HCEC 1CT (cell line): ENCODE measurements around the gene SNRPA.

Experiments
- DNase-seq: peaks from one replicate; pipeline ENCODE4 v3.0.0-alpha.2; 2017

Gene SNRPA

DNA sequence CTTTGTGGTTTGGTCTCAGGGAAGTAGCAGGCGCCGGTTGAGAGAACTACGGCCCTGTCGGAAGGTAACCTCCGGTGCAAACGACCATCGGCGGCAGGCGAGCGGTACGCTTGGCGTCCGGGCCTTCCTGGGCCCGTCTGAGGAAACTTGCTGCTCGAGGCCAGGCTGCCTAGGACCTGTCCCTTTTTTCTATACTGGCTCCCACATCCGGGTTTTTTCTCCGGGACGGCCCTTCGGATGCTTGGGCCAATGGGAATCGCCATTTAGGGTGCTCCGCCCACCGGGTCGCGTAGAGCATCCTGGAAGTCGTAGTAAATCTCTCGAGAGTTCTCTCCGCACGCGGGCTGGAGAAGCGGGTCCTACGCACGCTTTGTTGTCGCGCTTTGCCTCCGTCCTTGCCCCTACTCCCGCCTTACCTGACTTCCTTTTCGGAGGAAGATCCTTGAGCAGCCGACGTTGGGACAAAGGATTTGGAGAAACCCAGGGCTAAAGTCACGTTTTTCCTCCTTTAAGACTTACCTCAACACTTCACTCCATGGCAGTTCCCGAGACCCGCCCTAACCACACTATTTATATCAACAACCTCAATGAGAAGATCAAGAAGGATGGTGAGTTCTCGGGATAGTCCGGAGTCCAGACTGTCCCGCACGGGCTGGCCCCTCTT is at the start of gene SNRPA:
Gene SNRPA, plus strand, starts transcription at position 330 of the 664 bp plus-strand sequence. Its CDS starts 206 bp downstream, at position 536.
- DNase-seq: peak; percentile 95

DNA sequence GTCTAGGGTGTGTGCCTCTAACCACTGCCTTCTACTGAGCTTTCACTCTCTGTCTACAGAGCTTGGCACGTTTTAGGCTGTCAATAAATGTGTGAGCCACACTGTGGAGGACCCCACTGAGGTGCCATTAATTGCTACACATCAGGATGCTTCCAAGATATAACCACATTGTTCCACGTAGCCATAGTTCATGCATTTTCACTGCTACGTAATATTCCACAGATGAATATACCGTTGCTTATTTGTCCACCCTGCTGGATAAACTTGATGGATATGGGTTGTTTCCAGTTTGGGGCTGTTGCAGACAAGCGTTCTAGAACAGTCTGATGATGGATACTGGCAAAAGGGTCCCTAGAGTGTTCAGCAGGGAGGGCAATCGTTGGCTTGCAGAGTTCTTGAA is 49.2 kb upstream of the SNRPA start:
- no peak for DNase-seq

- DNase-seq: no peak
Observed at GRCh38 chr19:40702337-40703012, 48.5 kb upstream of the SNRPA start.

GRCh38 chr19:40703029-40703755 is 47.8 kb upstream of the SNRPA start:
- no peak for DNase-seq

DNA sequence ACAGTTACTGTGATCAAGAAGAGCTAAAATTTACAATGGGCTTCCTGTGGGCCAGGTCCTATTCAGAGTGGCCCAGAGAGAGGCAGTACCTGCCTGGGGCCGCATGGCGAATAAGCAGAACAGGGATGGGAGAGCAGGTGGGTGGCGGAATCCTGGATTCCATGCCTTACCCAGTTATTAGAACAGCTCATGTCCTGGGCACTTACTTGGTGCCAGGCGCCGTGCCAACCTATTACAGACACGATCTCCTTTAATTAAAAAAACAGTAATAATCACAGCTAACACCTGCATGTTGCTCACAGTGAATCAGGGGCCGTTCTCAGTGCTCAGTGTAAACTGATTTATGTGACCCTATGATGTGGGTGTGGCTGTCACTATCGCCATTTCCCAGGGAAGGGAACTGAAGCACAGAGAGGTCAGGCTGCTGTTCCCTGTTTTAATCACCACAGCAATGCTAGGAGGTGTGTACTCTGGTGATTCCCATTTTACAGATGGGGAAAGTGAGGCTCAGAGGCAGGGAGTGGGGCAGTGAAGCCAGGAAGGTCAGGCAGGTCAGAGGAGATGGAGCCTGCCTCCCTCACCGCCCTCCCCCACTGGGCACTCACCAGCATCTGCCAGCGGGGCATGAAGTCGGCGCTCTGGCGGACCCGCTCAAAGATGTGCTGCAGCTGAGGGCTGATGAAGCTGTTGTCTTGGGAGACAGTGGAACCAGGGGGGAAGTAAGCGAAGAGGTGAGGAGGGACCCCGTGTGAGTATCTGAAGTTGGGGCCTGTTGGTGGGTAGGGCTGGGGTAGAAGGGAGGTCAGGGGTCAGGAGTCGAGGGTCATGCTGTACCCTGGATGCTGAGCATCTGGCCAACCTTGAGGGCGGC is 46.3 kb upstream of the SNRPA start:
- DNase-seq: no peak

DNA sequence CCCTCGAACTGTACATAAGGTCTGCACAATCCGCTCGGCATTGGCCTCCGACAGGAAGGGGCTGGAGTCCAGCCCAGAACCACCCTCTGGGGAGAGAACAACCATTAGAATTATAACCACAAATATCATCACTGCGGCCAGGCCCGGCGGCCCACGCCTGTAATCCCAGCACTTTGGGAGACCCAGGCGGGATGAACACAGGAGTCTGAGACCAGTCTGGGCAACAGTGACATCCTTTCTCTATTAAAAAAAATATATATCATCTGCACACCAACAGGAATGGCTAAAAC is 45.7 kb upstream of the SNRPA start:
- DNase-seq: no peak

- DNase-seq: no peak
Observed at GRCh38 chr19:40705950-40706619, 44.9 kb upstream of the SNRPA start.

- DNase-seq: no peak
Observed at GRCh38 chr19:40707615-40708014, 43.4 kb upstream of the SNRPA start.

DNA sequence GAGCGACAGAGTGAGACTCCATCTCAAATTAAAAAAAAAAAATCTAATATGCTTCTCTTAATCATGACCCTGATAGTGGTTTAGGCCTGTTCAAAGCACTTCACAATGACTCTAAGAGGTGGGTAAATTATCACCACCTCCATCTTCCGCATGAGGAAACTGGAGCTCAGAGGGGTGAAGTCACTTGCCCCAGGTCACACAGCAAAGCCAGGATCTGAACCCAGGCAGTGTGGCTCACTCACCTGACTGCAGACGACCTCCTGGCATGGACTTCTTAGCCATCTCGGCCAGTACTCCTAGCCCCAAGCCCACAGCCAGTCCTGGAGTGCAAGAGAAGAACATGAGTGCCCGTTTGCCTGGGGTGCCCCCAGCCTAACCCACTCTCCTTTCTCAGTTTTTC is 41.2 kb upstream of the SNRPA start:
- no peak for DNase-seq

- DNase-seq: no peak
Observed at GRCh38 chr19:40713939-40714338, 37.1 kb upstream of the SNRPA start.

- DNase-seq: peak; percentile 88
Observed at GRCh38 chr19:40714441-40715299, 36.3 kb upstream of the SNRPA start.

DNA sequence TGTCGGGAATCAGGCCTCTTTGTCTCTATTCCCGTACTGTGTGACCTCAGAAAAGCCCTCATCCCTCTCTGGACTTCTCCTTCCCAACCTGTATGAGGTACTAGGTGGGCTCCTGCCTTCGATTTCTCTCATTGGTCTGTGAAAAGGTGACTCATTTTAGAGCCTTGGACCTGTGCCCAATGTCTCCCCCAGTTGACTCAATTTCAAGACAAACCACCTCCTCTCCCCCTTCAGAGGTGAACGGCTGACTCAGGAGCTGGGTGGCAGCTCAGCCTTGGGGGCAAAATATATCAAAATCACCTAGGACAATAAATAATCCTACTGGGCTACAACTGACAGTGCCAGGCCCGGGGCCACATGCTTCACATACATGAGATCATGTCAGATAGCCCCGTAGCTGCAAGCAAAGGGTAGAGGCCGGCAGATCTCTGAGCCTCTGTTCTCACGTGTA is 34.9 kb upstream of the SNRPA start:
- peak; percentile 78 for DNase-seq

- DNase-seq: peak; percentile 95
Observed at GRCh38 chr19:40716482-40717324, 34.3 kb upstream of the SNRPA start, which contains the start of the genes COQ8B and ITPKC. Gene COQ8B, minus strand, starts transcription at chr19:40716886. Its CDS starts 2,254 bp downstream, at chr19:40714632. Gene ITPKC, plus strand, starts transcription at chr19:40717112. Its CDS starts 24 bp downstream, at chr19:40717136.

GRCh38 chr19:40717325-40717879 is 33.6 kb upstream of the SNRPA start:
- DNase-seq: no peak

- DNase-seq: peak; percentile 34
Observed at GRCh38 chr19:40717880-40718773, 32.9 kb upstream of the SNRPA start.

DNA sequence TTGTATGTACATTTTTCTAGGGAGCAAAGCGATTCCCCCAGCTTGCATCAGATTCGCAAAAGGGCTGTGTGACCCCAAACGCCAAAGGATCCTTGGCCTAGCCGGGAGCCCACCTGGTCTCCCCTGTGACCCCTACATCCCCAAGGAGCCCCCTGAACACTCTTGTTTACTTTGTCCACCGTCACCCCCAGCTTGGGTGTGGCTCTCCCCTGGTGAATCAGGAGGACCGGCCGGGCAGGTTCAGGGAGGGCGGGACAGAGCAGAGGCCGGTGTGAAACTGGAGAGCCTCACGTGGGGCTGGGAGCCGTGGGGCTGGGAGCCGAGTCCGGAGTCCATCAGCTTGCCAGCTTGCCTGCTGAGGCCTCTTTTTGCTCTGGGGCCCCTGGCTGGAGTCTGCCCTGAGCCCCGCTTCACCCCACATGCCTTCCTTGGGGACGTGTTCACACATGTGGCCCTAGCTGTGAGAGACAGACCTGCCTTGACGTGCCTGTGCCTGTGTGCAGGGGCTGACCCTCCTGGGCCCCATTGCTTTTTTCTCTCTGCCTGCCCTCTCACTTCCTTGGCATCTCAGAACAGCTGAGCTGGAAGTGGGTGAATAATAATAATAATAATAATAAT is 32.1 kb upstream of the SNRPA start:
- DNase-seq: peak; percentile 58

- DNase-seq: no peak
Observed at GRCh38 chr19:40719414-40719894, 31.5 kb upstream of the SNRPA start.

- no peak for DNase-seq
Observed at GRCh38 chr19:40721140-40721486, 29.9 kb upstream of the SNRPA start.
